Heart left ventricle (tissue), 16 donors: ENCODE measurements around the gene FOXP4. TPM values are rescaled to one million over a fixed set of nuclear protein-coding genes. Genes with fewer than 3 reads are reported as not detected.
A peak's percentile ranks its signal among the peaks of the same experiment; 100 is the strongest.

Experiments
- ATAC-seq, 4 donors: fragments of 200-7000 bp; cut with Tn5 transposase; one replicate each; pipeline ENCODE4 v1.9.1; 2020 to 2022; ENCODE audit warnings: moderate library complexity in 4 of 4, mild to moderate bottlenecking in 3 of 4, moderate number of reproducible peaks in 1 of 4
- DNase-seq, 5 donors: peaks; one replicate each; pipeline ENCODE4 v3.0.0-alpha.2; 2020
- H3K27ac ChIP-seq, 12 donors: fragments of 200-600 bp; sonication (generic) in 4 of 12; one replicate each; pipeline versions ENCODE4 v1.5.0 to v1.8.0; 2016 to 2022; ENCODE audit warnings: mild to moderate bottlenecking in 2 of 12
- H3K27me3 ChIP-seq, 9 donors: fragments of 200-600 bp; sonication (generic) in 2 of 9; one replicate each; pipeline versions ENCODE4 v1.5.1 to v1.8.0; 2016 to 2022; ENCODE audit warnings: mild to moderate bottlenecking in 3 of 9
- H3K36me3 ChIP-seq, 9 donors: fragments of 200-600 bp; sonication (generic) in 2 of 9; one replicate each; pipeline versions ENCODE4 v1.5.0 to v1.8.0; 2018 to 2022; ENCODE audit warnings: mild to moderate bottlenecking in 2 of 9
- H3K4me1 ChIP-seq, 12 donors: fragments of 200-600 bp; sonication (generic) in 4 of 12; one replicate each; pipeline versions ENCODE4 v1.5.0 to v1.8.0; 2016 to 2022; ENCODE audit warnings: mild to moderate bottlenecking in 3 of 12
- H3K4me3 ChIP-seq, 12 donors: fragments of 200-600 bp; sonication (generic) in 4 of 12; one replicate each; pipeline versions ENCODE4 v1.5.0 to v1.8.0; 2017 to 2022; ENCODE audit warnings: mild to moderate bottlenecking in 9 of 12, moderate library complexity in 4 of 12
- H3K9me3 ChIP-seq, 12 donors: fragments of 200-600 bp; sonication (generic) in 4 of 12; one replicate each; pipeline versions ENCODE4 v1.5.0 to v1.8.0; 2016 to 2022; ENCODE audit warnings: mild to moderate bottlenecking in 1 of 12
- CTCF ChIP-seq, 12 donors: fragments of 200-600 bp; sonication (generic) in 4 of 12; IDR thresholded peaks; one replicate each; pipeline versions ENCODE4 v1.5.0 to v1.8.0; 2018 to 2022; ENCODE audit warnings: antibody characterized with exemption in 12 of 12, mild to moderate bottlenecking in 5 of 12
- POLR2A ChIP-seq, 2 donors: fragments of 450-650 bp; IDR thresholded peaks; one replicate each; pipeline ENCODE4 v1.6.1; 2017; ENCODE audit warnings: antibody characterized with exemption in 2 of 2, mild to moderate bottlenecking in 2 of 2, moderate library complexity in 2 of 2
- WGBS, 4 donors: extraction: QIAGEN DNeasy Blood & Tissue Kit in 2 of 4; methylation state at CpG; one replicate each; pipeline versions ENCODE4 v1.1.5 to v1.1.7; 2013 to 2018; 5-methylcytosine and 5-hydroxymethylcytosine counted together
- intact Hi-C, 10 donors: fragments of 100-400 bp; cut with DNase I; formaldehyde crosslinking; loops; one replicate each; pipeline versions ENCODE4 v1.11.1 to v1.14.2; 2022
- polyA plus RNA-seq, 2 donors: library from polyadenylated mRNA; stranded (reverse); fragments of 200-250 nt; gene quantifications; one replicate each; pipeline ENCODE4 v1.2.3, GENCODE V29; 2013
- total RNA-seq, 9 donors: library from RNA; depleted of rRNA in 2 of 9; stranded (reverse); fragments of >200 nt in 2 of 9; fragmentation: NEBNext Ultra II Directional in 3 of 9; extraction: Animal tissue kit (Norgen Biotek cat#: 25700) in 3 of 9; gene quantifications; one replicate each; pipeline versions ENCODE4 v1.1.0 to v1.2.4, GENCODE V29; 2016 to 2023
- donor health status: ischemic (EF 13 %, LVEDD 7.1; RV severe dilation, severe dysfunction).
- donor health status: healthy with polysubstance abuse.
- donor health status: DM: no; HTN: yes; CAD: no.
- donor health status: DM: no; HTN: no; CAD: no.
- donor health status: ischemic (EF 25% LVEDD 6.9; RV normal size, moderate dysfunction).
- donor health status: ischemic (EF 25% LVEDD 5.7; RV mildly dilated, moderate dysfunction).
- donor health status: healthy.
- donor health status: DM: yes; HTN: yes; CAD: no.
- donor health status: ischemic (EF 35%, LVEDD 5.7; RV mildly dilated, moderate dysfunction).
- donor health status: nonischemic (EF 11% LVEDD 7.7; RV severe dilation, severe dysfunction).
- donor health status: DM: yes; HTN: yes; CAD: no.
- donor health status: PGD.
- donor health status: ischemic (EF 29% LVEDD 5.4; RV normal size, mild dysfunction).
- donor health status: nonischemic (EF 23%, LVEDD 6.1; RV moderate dilation, normal function).

Gene FOXP4
- total and polyA plus RNA-seq, 11 donors = 10.9 to 22.5 (median 16.0) TPM

- DNase-seq = no peak
- no peak overlapping the region for H3K4me3 ChIP-seq
- H3K36me3 ChIP-seq = peaks cover 0 to 12% (median 0%) of the 10 kb centered on the region in 9 donors
- H3K9me3 ChIP-seq = no peaks in the 10 kb centered on the region
- peaks cover 0 to 72% (median 24%) of the 10 kb centered on the region in 12 donors for H3K4me1 ChIP-seq
- no peak for ATAC-seq
- H3K27ac ChIP-seq = peak overlapping the region in 1 of 12 donors; percentile 47
- 88 to 93% (median 89%) methylated on average over 7 of the region's 7 CpGs for WGBS, 4 donors
- intact Hi-C loops = loop anchor here in 3 of 10 donors (5.0 kb wide), 1 partner anchor 33 kb away; the partner anchor contains the start of gene FOXP4 (in 3 of the 3)
- no peaks in the 10 kb centered on the region for H3K27me3 ChIP-seq
- no peak for TF ChIP-seq POLR2A (IDR thresholded peaks at IDR 0.05)
- TF ChIP-seq CTCF (IDR thresholded peaks at IDR 0.05) = no peak
These were observed 34.5 kb downstream of the FOXP4 start for GRCh38 chr6:41580690-41581089.

GRCh38 chr6:41581381-41581991 is 35.3 kb downstream of the FOXP4 start:
- 63 to 72% (median 67%) methylated on average over 10 to 12 of the region's 12 CpGs for WGBS, 4 donors
- ATAC-seq (peak; percentile 6 to 78 (median 61)), DNase-seq (peak in 4 of 5 donors; percentile 35 to 80 (median 76))
- Histone ChIP-seq H3K27me3 (no peaks in the 10 kb centered on the region), H3K4me1 (peaks cover 0 to 67% (median 19%) of the 10 kb centered on the region in 12 donors), H3K36me3 (peaks cover 0 to 12% (median 0%) of the 10 kb centered on the region in 9 donors), H3K9me3 (no peaks in the 10 kb centered on the region), H3K27ac (peak overlapping the region in 4 of 12 donors; percentile 17 to 47 (median 32)), H3K4me3 (no peak overlapping the region)
- TF ChIP-seq CTCF (IDR thresholded peaks at IDR 0.05) = no peak
- TF ChIP-seq POLR2A (IDR thresholded peaks at IDR 0.05) = no peak
- intact Hi-C loops = loop anchor here in 3 of 10 donors (5.0 kb wide), 1 partner anchor 34 kb away; the partner anchor contains the start of gene FOXP4 (in 3 of the 3)

GRCh38 chr6:41582540-41582939 is 36.4 kb downstream of the FOXP4 start:
- 97 to 99% (median 97%) methylated on average over 5 of the region's 5 CpGs for WGBS, 4 donors
- H3K4me3 ChIP-seq = no peak overlapping the region
- ATAC-seq = no peak
- intact Hi-C loops = loop anchor here in 3 of 10 donors (5.0 kb wide), 1 partner anchor 35 kb away; the partner anchor contains the start of gene FOXP4 (in 3 of the 3)
- DNase-seq = no peak
- TF ChIP-seq CTCF (IDR thresholded peaks at IDR 0.05) (no peak), POLR2A (IDR thresholded peaks at IDR 0.05) (no peak)
- peaks cover 0 to 57% (median 19%) of the 10 kb centered on the region in 12 donors for H3K4me1 ChIP-seq
- no peaks in the 10 kb centered on the region for H3K9me3 ChIP-seq
- H3K36me3 ChIP-seq = peaks cover 0 to 21% (median 0%) of the 10 kb centered on the region in 9 donors
- no peaks in the 10 kb centered on the region for H3K27me3 ChIP-seq
- H3K27ac ChIP-seq = no peak overlapping the region

- intact Hi-C loops = loop anchor here in 3 of 10 donors (5.0 kb wide), 1 partner anchor 36 kb away; the partner anchor contains the start of gene FOXP4 (in 3 of the 3)
- Histone ChIP-seq H3K9me3 (no peaks in the 10 kb centered on the region), H3K4me1 (peaks cover 0 to 46% (median 16%) of the 10 kb centered on the region in 12 donors), H3K27me3 (no peaks in the 10 kb centered on the region), H3K27ac (peak overlapping the region in 8 of 12 donors; percentile 13 to 66 (median 50)), H3K4me3 (no peak overlapping the region), H3K36me3 (peaks cover 0 to 26% (median 2%) of the 10 kb centered on the region in 9 donors)
- no peak for ATAC-seq
- DNase-seq = no peak
- 98 to 100% (median 99%) methylated on average over 1 of the region's 1 CpG for WGBS, 4 donors
- TF ChIP-seq POLR2A (IDR thresholded peaks at IDR 0.05) (no peak), CTCF (IDR thresholded peaks at IDR 0.05) (no peak)
These were observed 37.4 kb downstream of the FOXP4 start for GRCh38 chr6:41583565-41583964.
